ENCODE measurements around the gene WIPF2. TPM values are rescaled to one million over a fixed set of nuclear protein-coding genes. Genes with fewer than 3 reads are reported as not detected.

The WIPF2 gene
- total and polyA plus RNA-seq, 2 of the 8 experiments (the other 6 are each of a cell fraction or from before 2014, with no cell fraction given): 6.9 to 25.3 TPM

GRCh38 chr17:40251576-40251975, 32.5 kb downstream of the WIPF2 start (continued):
- TF ChIP-seq KDM4A (IDR thresholded peaks at IDR 0.05; ENCODE audit: low read depth, low read length, severe bottlenecking) (no peak), SUZ12 (IDR thresholded peaks at IDR 0.05; ENCODE audit: low read length) (no peak)
